H1 (cell line): ENCODE results near the gene MYLK. TPM values are rescaled to one million over a fixed set of nuclear protein-coding genes. Genes with fewer than 3 reads are reported as not detected.

Experiments used
- CTCF ChIA-PET: fragments of 300-600 bp; sonication (Branson Sonifier 250); formaldehyde crosslinking; loops from one replicate; lab custom pipeline; 2021; ENCODE audit not compliant: partially characterized antibody; lab: Charles Lee
- POLR2A ChIA-PET: fragments of 300-600 bp; sonication (Branson Sonifier 250); formaldehyde crosslinking; loops from one replicate; lab custom pipeline; 2021; ENCODE audit warnings: inconsistent platforms; ENCODE audit not compliant: partially characterized antibody; lab: Charles Lee
- DNase-seq, 2 experiments: peaks; one replicate each; pipeline versions ENCODE4 v3.0.0 to v3.0.0-alpha.2; 2010 to 2022; ENCODE audit warnings: low spot score in 2 of 2, low read depth in 1 of 2, mixed read lengths in 1 of 2
- FAIRE-seq: peaks from 2 replicates; lab custom pipeline; 2011; peaks lifted over from hg19 to GRCh38; lab: Jason Lieb, UNC
- H2AFZ ChIP-seq: 2 replicates; pipeline ENCODE4 v1.8.1; 2012; ENCODE audit warnings: low read length, inconsistent platforms
- H2AK5ac ChIP-seq: 2 replicates; pipeline ENCODE4 v1.6.1; 2013; ENCODE audit warnings: low read depth, low read length
- H2BK120ac ChIP-seq: replicated peaks from 2 replicates; pipeline ENCODE3; 2013; ENCODE audit warnings: low read depth, low read length, inconsistent platforms
- H2BK12ac ChIP-seq: 2 replicates; pipeline ENCODE4 v1.6.1; 2013; ENCODE audit warnings: low read depth, low read length
- H2BK15ac ChIP-seq: 2 replicates; pipeline ENCODE4 v1.6.1; 2013; ENCODE audit warnings: low read length
- H2BK20ac ChIP-seq: 2 replicates; pipeline ENCODE4 v1.6.1; 2013; ENCODE audit warnings: low read length
- H2BK5ac ChIP-seq: 2 replicates; pipeline ENCODE4 v1.6.1; 2013; ENCODE audit warnings: low read depth, low read length
- H3K14ac ChIP-seq: 2 replicates; pipeline ENCODE4 v1.6.1; 2013; ENCODE audit warnings: inconsistent platforms; ENCODE audit not compliant: insufficient read length
- H3K18ac ChIP-seq: 2 replicates; pipeline ENCODE4 v1.6.1; 2013; ENCODE audit warnings: low read length; ENCODE audit errors: extremely low read depth
- H3K23ac ChIP-seq: 2 replicates; pipeline ENCODE4 v1.6.1; 2013; ENCODE audit warnings: inconsistent platforms; ENCODE audit not compliant: insufficient read length
- H3K23me2 ChIP-seq: 2 replicates; pipeline ENCODE4 v1.6.1; 2013; ENCODE audit warnings: low read depth, low read length
- H3K27ac ChIP-seq: 2 replicates; pipeline ENCODE4 v1.6.1; 2011; ENCODE audit warnings: low read depth, low read length, inconsistent platforms
- H3K27me3 ChIP-seq, 4 experiments: replicated peaks in 1 of 4; 1 replicate in 1 of 4; 2 replicates in 3 of 4; pipeline versions ENCODE4 v1.6.1 to v1.8.1; 2011 to 2013; ENCODE audit warnings: low read length in 3 of 4, mild to moderate bottlenecking in 3 of 4, inconsistent platforms in 2 of 4, mixed read lengths in 2 of 4, moderate library complexity in 1 of 4; ENCODE audit not compliant: control insufficient read depth in 3 of 4, insufficient read depth in 3 of 4; ENCODE audit errors: extremely low read depth in 1 of 4
- H3K36me3 ChIP-seq, 4 experiments: 2 replicates each; pipeline versions ENCODE4 v1.6.1 to v1.8.1; 2011 to 2013; ENCODE audit warnings: mild to moderate bottlenecking in 4 of 4, low read length in 3 of 4, moderate library complexity in 2 of 4, control low read depth in 1 of 4, inconsistent platforms in 1 of 4; ENCODE audit not compliant: insufficient read depth in 4 of 4, control insufficient read depth in 2 of 4
- H3K4ac ChIP-seq: replicated peaks from 2 replicates; pipeline ENCODE3; 2013; ENCODE audit warnings: low read length, low read depth, mixed read lengths, inconsistent platforms; ENCODE audit not compliant: insufficient read length
- H3K4me1 ChIP-seq, 4 experiments: replicated peaks in 1 of 4; 1 replicate in 1 of 4; 2 replicates in 3 of 4; pipeline versions ENCODE4 v1.6.1 to v1.8.1; 2011 to 2013; ENCODE audit warnings: low read length in 3 of 4, inconsistent platforms in 2 of 4, mixed read lengths in 1 of 4; ENCODE audit not compliant: insufficient read depth in 4 of 4, control insufficient read depth in 3 of 4
- H3K4me2 ChIP-seq, 2 experiments: 2 replicates each; pipeline versions ENCODE4 v1.6.1 to v1.8.1; 2011 to 2013; ENCODE audit warnings: low read depth in 2 of 2, low read length in 2 of 2, control low read depth in 1 of 2, inconsistent platforms in 1 of 2, mild to moderate bottlenecking in 1 of 2; ENCODE audit not compliant: insufficient read depth in 1 of 2
- H3K4me3 ChIP-seq, 4 experiments: fragments of 200-600, 300-600 bp in 1 of 4; sonication (generic), shearing (Covaris generic), sonication (Bioruptor Twin) in 1 of 4; 2 replicates each; pipeline versions ENCODE4 v1.5.1 to v1.8.1; 2011 to 2016; ENCODE audit warnings: low read length in 4 of 4, low read depth in 3 of 4, control low read depth in 2 of 4, inconsistent platforms in 2 of 4, mild to moderate bottlenecking in 2 of 4, mixed read lengths in 1 of 4, moderate library complexity in 1 of 4; ENCODE audit not compliant: insufficient read depth in 2 of 4; ENCODE audit errors: extremely low read depth in 1 of 4
- H3K56ac ChIP-seq: replicated peaks from 2 replicates; pipeline ENCODE3; 2013; ENCODE audit warnings: low read depth, mild to moderate bottlenecking, mixed read lengths, low read length, inconsistent platforms; ENCODE audit not compliant: insufficient read length
- H3K79me1 ChIP-seq: 2 replicates; pipeline ENCODE4 v1.6.1; 2013; ENCODE audit warnings: low read depth, low read length, control low read depth
- H3K79me2 ChIP-seq, 2 experiments: 2 replicates each; pipeline versions ENCODE4 v1.6.1 to v1.8.1; 2012 to 2013; ENCODE audit warnings: low read length in 2 of 2, mild to moderate bottlenecking in 2 of 2, inconsistent platforms in 1 of 2; ENCODE audit not compliant: insufficient read depth in 2 of 2, control insufficient read depth in 1 of 2
- H3K9ac ChIP-seq, 4 experiments: replicated peaks in 1 of 4; 1 replicate in 1 of 4; 2 replicates in 3 of 4; pipeline versions ENCODE4 v1.6.1 to v1.8.1; 2011 to 2013; ENCODE audit warnings: low read depth in 3 of 4, low read length in 3 of 4, control low read depth in 2 of 4, mild to moderate bottlenecking in 2 of 4, moderate library complexity in 2 of 4, inconsistent platforms in 1 of 4; ENCODE audit errors: extremely low read depth in 1 of 4
- H3K9me3 ChIP-seq, 2 experiments: 2 replicates each; pipeline versions ENCODE4 v1.6.1 to v1.8.1; 2012 to 2013; ENCODE audit warnings: mild to moderate bottlenecking in 2 of 2, moderate library complexity in 2 of 2, control low read depth in 1 of 2, inconsistent platforms in 1 of 2, low read depth in 1 of 2, low read length in 1 of 2, mixed read lengths in 1 of 2; ENCODE audit not compliant: insufficient read depth in 2 of 2
- H4K20me1 ChIP-seq, 2 experiments: replicated peaks in 1 of 2; 2 replicates each; pipeline versions ENCODE3 to v1.8.1; 2011 to 2013; ENCODE audit warnings: inconsistent platforms in 2 of 2, low read length in 2 of 2, mild to moderate bottlenecking in 1 of 2; ENCODE audit not compliant: insufficient read depth in 2 of 2, control insufficient read depth in 1 of 2
- H4K5ac ChIP-seq: 2 replicates; pipeline ENCODE4 v1.6.1; 2013; ENCODE audit warnings: low read length, low read depth, mixed read lengths, inconsistent platforms; ENCODE audit not compliant: insufficient read length
- H4K8ac ChIP-seq: 2 replicates; pipeline ENCODE4 v1.8.0; 2013; ENCODE audit warnings: mild to moderate bottlenecking, moderate library complexity, low read length, inconsistent platforms; ENCODE audit not compliant: insufficient read depth; ENCODE audit errors: extremely low read depth
- H4K91ac ChIP-seq: replicated peaks from 2 replicates; pipeline ENCODE3; 2013; ENCODE audit warnings: low read length, mixed read lengths, inconsistent platforms; ENCODE audit not compliant: insufficient read length
- FOSL1 ChIP-seq: IDR thresholded peaks from 2 replicates; pipeline ENCODE4 v1.6.1; 2011; ENCODE audit warnings: mild to moderate bottlenecking, low read depth, low read length, moderate library complexity; ENCODE audit not compliant: insufficient read depth
- GABPA ChIP-seq: IDR thresholded peaks from 2 replicates; pipeline ENCODE4 v1.6.1; 2011; ENCODE audit warnings: mild to moderate bottlenecking, low read length, moderate library complexity, borderline replicate concordance; ENCODE audit not compliant: insufficient read depth
- GTF2F1 ChIP-seq: IDR thresholded peaks from 2 replicates; pipeline ENCODE4 v1.6.1; 2012; ENCODE audit warnings: low read depth, low read length, improper control_type of control experiment, borderline replicate concordance
- NANOG ChIP-seq: IDR thresholded peaks from 2 replicates; pipeline ENCODE4 v1.6.1; 2011; ENCODE audit warnings: low read length, low read depth, mild to moderate bottlenecking, inconsistent platforms; ENCODE audit not compliant: insufficient read depth, poor library complexity, severe bottlenecking
- SIX5 ChIP-seq: IDR thresholded peaks from 2 replicates; pipeline ENCODE4 v1.6.1; 2011; ENCODE audit warnings: mild to moderate bottlenecking, low read depth, low read length
- SP2 ChIP-seq: IDR thresholded peaks from 2 replicates; pipeline ENCODE4 v1.6.1; 2012; ENCODE audit warnings: mild to moderate bottlenecking, low read length, inconsistent platforms
- SUZ12 ChIP-seq: fragments of 200-600 bp; sonication (generic); IDR thresholded peaks from 2 replicates; pipeline ENCODE4 v1.6.1; 2012; ENCODE audit warnings: mild to moderate bottlenecking, inconsistent platforms, low read length, moderate library complexity, mixed read lengths
- TCF12 ChIP-seq: IDR thresholded peaks from 2 replicates; pipeline ENCODE4 v1.6.1; 2011; ENCODE audit warnings: low read depth, mild to moderate bottlenecking, low read length
- polyA plus RNA-seq, 7 experiments: library from polyadenylated mRNA; depleted of rRNA in 3 of 7; stranded (reverse) in 5 of 7; unstranded in 2 of 7; fragments of >200 nt in 5 of 7; fragments of 200-250 nt in 2 of 7; gene quantifications; 1 replicate in 5 of 7; 2 replicates in 1 of 7; 4 replicates in 1 of 7; pipeline versions ENCODE4 v1.2.1 to v1.2.3, GENCODE V29; 2011 to 2013; ENCODE audit warnings: missing spikeins in 2 of 7, mixed read lengths in 2 of 7
- total RNA-seq: library from RNA; stranded (reverse); fragmentation: NEBNext Ultra II Directional; extraction: Animal tissue kit (Norgen Biotek cat#: 25700); gene quantifications from 2 replicates; pipeline ENCODE4 v1.2.1, GENCODE V29; 2021

MYLK gene
- total and polyA plus RNA-seq, 2 of the 8 experiments (the other 6 are each of a cell fraction or from before 2014, with no cell fraction given) = 11.6 to 21.3 TPM

DNA sequence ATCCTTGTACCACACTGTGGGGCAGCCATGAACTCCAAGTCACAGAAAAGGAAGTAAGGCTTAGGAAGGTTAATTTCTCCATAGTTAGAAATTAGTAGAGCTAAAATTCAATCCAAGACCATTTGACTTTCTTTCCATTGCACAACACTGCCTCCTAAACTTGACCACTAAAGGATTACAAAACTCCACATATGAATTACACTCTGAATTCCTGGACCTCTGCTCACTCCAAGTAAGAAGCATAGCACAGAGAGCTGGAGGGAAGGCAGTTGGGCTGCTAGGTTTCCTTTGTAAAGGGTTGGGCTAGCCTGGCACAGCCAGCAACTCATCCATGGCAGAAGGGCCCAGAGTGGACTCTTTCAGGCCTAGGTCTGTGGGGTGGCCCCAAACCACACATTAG lies 134.4 kb downstream of the MYLK start:
- Histone ChIP-seq H2AK5ac (no peak overlapping the region), H3K4me3 (no peak overlapping the region), H3K9me3 (no peaks in the 10 kb centered on the region), H4K8ac (no peak overlapping the region), H2BK20ac (no peak overlapping the region), H2AFZ (no peak overlapping the region), H3K79me2 (no peaks in the 10 kb centered on the region), H3K4ac (no peak overlapping the region), H4K5ac (no peak overlapping the region), H3K56ac (no peak overlapping the region), H3K79me1 (no peaks in the 10 kb centered on the region), H3K18ac (no peak overlapping the region), H3K23me2 (no peaks in the 10 kb centered on the region), H4K91ac (no peak overlapping the region), H3K14ac (no peak overlapping the region), H2BK120ac (no peak overlapping the region), H3K9ac (no peak overlapping the region), H2BK15ac (no peak overlapping the region), H3K27ac (no peak overlapping the region), H3K27me3 (no peaks in the 10 kb centered on the region), H2BK5ac (no peak overlapping the region), H3K4me2 (no peak overlapping the region), H2BK12ac (no peak overlapping the region), H3K36me3 (no peaks in the 10 kb centered on the region), H3K4me1 (0 out of 7 replicates have a peak, but pooled peaks cover 0 to 3% (median 0%) of the 10 kb centered on the region in 4 experiments), H4K20me1 (no peaks in the 10 kb centered on the region), H3K23ac (no peak overlapping the region)
- FAIRE-seq = no peak
- no peak for TF ChIP-seq SP2
- no peak for TF ChIP-seq SUZ12
- TF ChIP-seq TCF12 = no peak
- TF ChIP-seq SIX5 = no peak
- no peak for TF ChIP-seq NANOG
- TF ChIP-seq GABPA = no peak
- no peak for TF ChIP-seq FOSL1
- no peak for TF ChIP-seq GTF2F1
- ChIA-PET CTCF (interaction anchor here (0.5 to 3.6 kb wide), 9 partner anchors 10 to 1412 kb away, joined by 3 to 25 read pairs (median 3); no protein-coding TSS in a partner anchor), POLR2A (interaction anchor here (0.7 to 0.8 kb wide), 2 partner anchors 10 to 21 kb away, joined by 3 read pairs; no protein-coding TSS in a partner anchor)
- peak in 1 of 2 experiments; percentile 24 for DNase-seq
